HL-60 (cell line): ENCODE data around the gene GFOD1.

Experiments
- CTCF ChIP-seq: IDR thresholded peaks from one replicate; pipeline ENCODE4 v1.5.1; 2011; ENCODE audit warnings: low read length, control low read depth, inconsistent platforms; ENCODE audit not compliant: insufficient read depth
- POLR2AphosphoS5 ChIP-seq: IDR thresholded peaks from 2 replicates; pipeline ENCODE4 v1.6.1; 2012; ENCODE audit warnings: low read depth
- REST ChIP-seq: IDR thresholded peaks from 2 replicates; pipeline ENCODE4 v1.6.1; 2012; ENCODE audit warnings: low read depth; ENCODE audit not compliant: insufficient replicate concordance

- TF ChIP-seq CTCF (no peak), POLR2AphosphoS5 (no peak), REST (no peak)
Observed at GRCh38 chr6:13451181-13451895, 36.1 kb downstream of the GFOD1 start.
